Measurements from ENCODE around the gene FAN1. TPM values are rescaled to one million over a fixed set of nuclear protein-coding genes. Genes with fewer than 3 reads are reported as not detected.
A peak's percentile ranks its signal among the peaks of the same experiment; 100 is the strongest.
"Not testable (repeated sequence)": the region's sequence is repeated elsewhere in the genome, so short reads cannot be mapped to it uniquely, and the experiment has no call there.

Gene FAN1
- total and polyA plus RNA-seq, 4 donors: 7.3 to 23.0 (median 11.3) TPM

- H3K27ac ChIP-seq (ENCODE audit: low read depth in 1 of 2, low read length in 1 of 2): no peak overlapping the region
- H3K27me3 ChIP-seq (ENCODE audit: control insufficient read depth in 3 of 3, insufficient read depth in 3 of 3, low read length in 2 of 3): peaks cover 0 to 2% (median 0%) of the 10 kb centered on the region in 3 donors
- H3K4me1 ChIP-seq (ENCODE audit: control insufficient read depth in 5 of 5, insufficient read depth in 5 of 5, low read length in 5 of 5): no peaks in the 10 kb centered on the region
- peaks cover 0 to 3% (median 0%) of the 10 kb centered on the region in 4 donors for H3K9me3 ChIP-seq (ENCODE audit: control insufficient read depth in 4 of 4, insufficient read depth in 3 of 4, low read length in 3 of 4)
- TF ChIP-seq CTCF (IDR thresholded peaks at IDR 0.05; ENCODE audit: control extremely low read depth, extremely low read depth): no peak
- H3K9ac ChIP-seq (ENCODE audit: insufficient read depth in 1 of 2, low read length in 2 of 2): no peak overlapping the region
- 83 to 89% methylated on average over 22 of the region's 22 CpGs for WGBS, 2 donors
- H3K4me3 ChIP-seq: no peak overlapping the region
- DNase-seq: no peak
- no peaks in the 10 kb centered on the region for H3K36me3 ChIP-seq (ENCODE audit: control insufficient read depth in 4 of 4, insufficient read depth in 4 of 4, low read length in 4 of 4)
- ATAC-seq (ENCODE audit: insufficient read depth, low FRiP score): no peak
Observed at GRCh38 chr15:30882849-30883433, 20.8 kb upstream of the FAN1 start.

GRCh38 chr15:30883666-30884065 lies 20.0 kb upstream of the FAN1 start:
- not testable (repeated sequence) for H3K4me1 ChIP-seq (ENCODE audit: control insufficient read depth in 5 of 5, insufficient read depth in 5 of 5, low read length in 5 of 5); ATAC-seq (ENCODE audit: insufficient read depth, low FRiP score); H3K27me3 ChIP-seq (ENCODE audit: control insufficient read depth in 3 of 3, insufficient read depth in 3 of 3, low read length in 2 of 3); H3K9ac ChIP-seq (ENCODE audit: insufficient read depth in 1 of 2, low read length in 2 of 2); DNase-seq; H3K36me3 ChIP-seq (ENCODE audit: control insufficient read depth in 4 of 4, insufficient read depth in 4 of 4, low read length in 4 of 4); H3K27ac ChIP-seq (ENCODE audit: low read depth in 1 of 2, low read length in 1 of 2); H3K9me3 ChIP-seq (ENCODE audit: control insufficient read depth in 4 of 4, insufficient read depth in 3 of 4, low read length in 3 of 4); H3K4me3 ChIP-seq
- 94% methylated on average over 15 to 17 of the region's 17 CpGs for WGBS, 2 donors

DNA sequence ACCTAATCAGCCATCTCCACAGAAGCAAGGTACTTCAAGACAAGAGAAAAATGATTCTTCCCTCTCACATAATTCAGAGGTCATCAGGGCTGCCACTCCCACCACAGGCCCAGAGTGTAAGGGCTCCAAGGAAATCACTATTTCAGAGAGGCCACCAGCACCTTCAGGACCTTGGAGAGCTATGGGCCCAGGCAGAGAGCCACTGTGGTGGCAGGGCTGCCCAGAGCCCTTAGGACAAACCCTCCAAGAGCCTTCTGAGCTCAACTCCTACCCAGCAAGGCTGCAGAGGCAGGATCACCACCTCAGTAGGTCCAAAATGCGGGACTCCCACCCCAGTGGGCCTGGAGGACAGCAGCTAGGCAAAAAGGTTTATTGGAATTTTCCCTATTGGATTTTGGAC lies 17.9 kb upstream of the FAN1 start:
- Histone ChIP-seq H3K27ac (ENCODE audit: low read depth in 1 of 2, low read length in 1 of 2) (no peak overlapping the region), H3K9me3 (ENCODE audit: control insufficient read depth in 4 of 4, insufficient read depth in 3 of 4, low read length in 3 of 4) (peaks cover 0 to 3% (median 0%) of the 10 kb centered on the region in 4 donors), H3K27me3 (ENCODE audit: control insufficient read depth in 3 of 3, insufficient read depth in 3 of 3, low read length in 2 of 3) (no peaks in the 10 kb centered on the region), H3K4me1 (ENCODE audit: control insufficient read depth in 5 of 5, insufficient read depth in 5 of 5, low read length in 5 of 5) (no peaks in the 10 kb centered on the region), H3K36me3 (ENCODE audit: control insufficient read depth in 4 of 4, insufficient read depth in 4 of 4, low read length in 4 of 4) (no peaks in the 10 kb centered on the region), H3K9ac (ENCODE audit: insufficient read depth in 1 of 2, low read length in 2 of 2) (no peak overlapping the region), H3K4me3 (no peak overlapping the region)
- peak; percentile 7 to 33 (median 16) for DNase-seq
- WGBS, 2 donors: 78 to 88% methylated on average over 1 of the region's 1 CpG
- no peak for ATAC-seq (ENCODE audit: insufficient read depth, low FRiP score)
- no peak for TF ChIP-seq CTCF (IDR thresholded peaks at IDR 0.05; ENCODE audit: control extremely low read depth, extremely low read depth)

GRCh38 chr15:30889196-30889595 lies 14.5 kb upstream of the FAN1 start:
- TF ChIP-seq CTCF (IDR thresholded peaks at IDR 0.05; ENCODE audit: control extremely low read depth, extremely low read depth): no peak
- no peak overlapping the region for H3K9ac ChIP-seq (ENCODE audit: insufficient read depth in 1 of 2, low read length in 2 of 2)
- WGBS, 2 donors: 68 to 85% methylated on average over 4 of the region's 4 CpGs
- H3K36me3 ChIP-seq (ENCODE audit: control insufficient read depth in 4 of 4, insufficient read depth in 4 of 4, low read length in 4 of 4): no peaks in the 10 kb centered on the region
- H3K4me3 ChIP-seq: no peak overlapping the region
- H3K27ac ChIP-seq (ENCODE audit: low read depth in 1 of 2, low read length in 1 of 2): no peak overlapping the region
- no peaks in the 10 kb centered on the region for H3K4me1 ChIP-seq (ENCODE audit: control insufficient read depth in 5 of 5, insufficient read depth in 5 of 5, low read length in 5 of 5)
- no peaks in the 10 kb centered on the region for H3K27me3 ChIP-seq (ENCODE audit: control insufficient read depth in 3 of 3, insufficient read depth in 3 of 3, low read length in 2 of 3)
- DNase-seq (no peak), ATAC-seq (ENCODE audit: insufficient read depth, low FRiP score) (no peak)
- no peaks in the 10 kb centered on the region for H3K9me3 ChIP-seq (ENCODE audit: control insufficient read depth in 4 of 4, insufficient read depth in 3 of 4, low read length in 3 of 4)
